HepG2 (cell line): ENCODE data around the gene LCN2. TPM values are rescaled to one million over a fixed set of nuclear protein-coding genes. Genes with fewer than 3 reads are reported as not detected.

Experiments used
- ATAC-seq: fragments of 200-7000 bp; cut with Tn5 transposase; 3 replicates; pipeline ENCODE4 v1.9.1; 2020; ENCODE audit warnings: mild to moderate bottlenecking, moderate library complexity
- BruUV-seq: library from RNA; stranded (reverse); fragments of 400-500 nt; replicated peaks from 2 replicates; lab custom pipeline; 2021; lab: Mats Ljungman, UMichigan
- CTCF ChIA-PET: fragments of 300-600 bp; formaldehyde crosslinking; extraction: SDS; loops from one replicate; lab custom pipeline; 2021; ENCODE audit warnings: low total read pairs, inconsistent platforms, low intra/inter-chr PET ratio; lab: Yijun Ruan, JAX
- POLR2A ChIA-PET: fragments of 350-600 bp; sonication (Branson Sonifier 250); formaldehyde crosslinking; loops from one replicate; lab custom pipeline; 2020; ENCODE audit warnings: antibody characterized with exemption, inconsistent platforms; lab: Yijun Ruan, JAX
- DNase-seq: peaks from one replicate; pipeline ENCODE4 v3.0.0-alpha.2; 2015; ENCODE audit warnings: low spot score
- FAIRE-seq: peaks from 3 replicates; lab custom pipeline; 2011; peaks lifted over from hg19 to GRCh38; lab: Jason Lieb, UNC
- H2AFZ ChIP-seq: one replicate; pipeline ENCODE4 v1.6.1; 2011; ENCODE audit warnings: low read length, inconsistent platforms
- H3K27ac ChIP-seq: fragments of 300-600 bp; 3 replicates; pipeline ENCODE4 v1.8.0; 2011; ENCODE audit warnings: mixed run types, mild to moderate bottlenecking, mixed read lengths, low read length, inconsistent platforms; ENCODE audit not compliant: insufficient read depth; ENCODE audit errors: extremely low read length
- H3K27me3 ChIP-seq, 2 experiments: fragments of 200-600 bp in 1 of 2; 2 replicates in 1 of 2; 3 replicates in 1 of 2; pipeline versions ENCODE4 v1.6.0 to v1.8.0; 2011; ENCODE audit warnings: low read length in 2 of 2, mild to moderate bottlenecking in 2 of 2, moderate library complexity in 2 of 2, inconsistent platforms in 1 of 2; ENCODE audit not compliant: insufficient read depth in 2 of 2, control insufficient read depth in 1 of 2
- H3K36me3 ChIP-seq, 2 experiments: fragments of 200-600 bp in 1 of 2; replicated peaks in 1 of 2; 2 replicates in 1 of 2; 3 replicates in 1 of 2; pipeline versions ENCODE4 v1.5.1 to v1.8.0; 2011; ENCODE audit warnings: low read length in 2 of 2, inconsistent platforms in 1 of 2; ENCODE audit not compliant: insufficient read depth in 2 of 2, control insufficient read depth in 1 of 2
- H3K4me1 ChIP-seq: 2 replicates; pipeline ENCODE4 v1.5.1; 2012; ENCODE audit warnings: low read length, inconsistent platforms; ENCODE audit not compliant: insufficient read depth
- H3K4me2 ChIP-seq: 2 replicates; pipeline ENCODE4 v1.6.0; 2011; ENCODE audit warnings: low read depth, low read length, inconsistent platforms
- H3K4me3 ChIP-seq, 3 experiments: fragments of 200-600 bp in 1 of 3; sonication (generic), shearing (Covaris generic) in 1 of 3; replicated peaks in 1 of 3; 2 replicates each; pipeline ENCODE4 v1.5.1; 2011 to 2016; ENCODE audit warnings: low read length in 3 of 3, inconsistent platforms in 2 of 3, low read depth in 2 of 3, mild to moderate bottlenecking in 2 of 3, control low read depth in 1 of 3, mixed read lengths in 1 of 3; ENCODE audit not compliant: insufficient read depth in 1 of 3
- H3K79me2 ChIP-seq: one replicate; pipeline ENCODE4 v1.6.1; 2011; ENCODE audit warnings: low read length, inconsistent platforms; ENCODE audit not compliant: insufficient read depth
- H3K9ac ChIP-seq: 2 replicates; pipeline ENCODE4 v1.6.0; 2011; ENCODE audit warnings: mild to moderate bottlenecking, low read depth, low read length, inconsistent platforms; ENCODE audit not compliant: insufficient read depth
- H3K9me3 ChIP-seq: 2 replicates; pipeline ENCODE4 v1.5.1; 2012; ENCODE audit warnings: mild to moderate bottlenecking, low read length
- H4K20me1 ChIP-seq: 2 replicates; pipeline ENCODE4 v1.6.0; 2011; ENCODE audit warnings: inconsistent platforms, mild to moderate bottlenecking, low read length, moderate library complexity; ENCODE audit not compliant: insufficient read depth
- CENPX ChIP-seq: sonication (generic); formaldehyde crosslinking; IDR thresholded peaks from 2 replicates; pipeline ENCODE4 v1.9.0; 2021; ENCODE audit warnings: mild to moderate bottlenecking, missing genetic modification reagents, moderate library complexity
- FOXP4 ChIP-seq: sonication (generic); formaldehyde crosslinking; IDR thresholded peaks from 2 replicates; pipeline ENCODE4 v1.4.0; 2020; ENCODE audit warnings: missing genetic modification reagents
- KMT2A ChIP-seq: sonication (generic); formaldehyde crosslinking; IDR thresholded peaks from 2 replicates; pipeline ENCODE4 v1.4.0; 2020; ENCODE audit warnings: missing genetic modification reagents
- MATR3 ChIP-seq: sonication (generic); formaldehyde crosslinking; IDR thresholded peaks from 2 replicates; pipeline ENCODE4 v1.4.0; 2020; ENCODE audit warnings: missing genetic modification reagents
- MLXIP ChIP-seq: sonication (generic); formaldehyde crosslinking; IDR thresholded peaks from 2 replicates; pipeline ENCODE4 v1.9.0; 2021; ENCODE audit warnings: missing genetic modification reagents, borderline replicate concordance
- STAT6 ChIP-seq: sonication (generic); formaldehyde crosslinking; IDR thresholded peaks from 2 replicates; pipeline ENCODE4 v1.4.0; 2020; ENCODE audit warnings: missing genetic modification reagents, mild to moderate bottlenecking, borderline replicate concordance
- TBL1XR1 ChIP-seq: fragments of 150-350 bp; IDR thresholded peaks from 2 replicates; pipeline ENCODE4 v1.6.1; 2014; ENCODE audit warnings: borderline replicate concordance, low read length; ENCODE audit not compliant: partially characterized antibody
- ZBTB8A ChIP-seq: sonication (generic); formaldehyde crosslinking; IDR thresholded peaks from 2 replicates; pipeline ENCODE4 v1.4.0; 2020; ENCODE audit warnings: mild to moderate bottlenecking, low read depth, missing genetic modification reagents, borderline replicate concordance
- ZNF292 ChIP-seq: sonication (generic); formaldehyde crosslinking; IDR thresholded peaks from 2 replicates; pipeline ENCODE4 v1.8.1; 2022; ENCODE audit warnings: mild to moderate bottlenecking, low read depth, missing genetic modification reagents, borderline replicate concordance
- WGBS: methylation state at CpG from one replicate; pipeline ENCODE4 v1.1.6; 2017; ENCODE audit warnings: low lambda C conversion rate; 5-methylcytosine and 5-hydroxymethylcytosine counted together
- in situ Hi-C: cut with HindIII; loops from 2 replicates; pipeline ENCODE4 v1.10.0; 2017; ENCODE audit warnings: low pct_unique_long_range_greater_than_20kb; ENCODE audit not compliant: extremely low pct_ligation_motif_present
- intact Hi-C: fragments of 100-400 bp; cut with micrococcal nuclease; formaldehyde crosslinking; loops from one replicate; pipeline ENCODE4 v1.10.0; 2022; ENCODE audit not compliant: unreplicated experiment
- polyA plus RNA-seq, 8 experiments: library from polyadenylated mRNA; depleted of rRNA in 3 of 8; stranded (reverse) in 7 of 8; unstranded in 1 of 8; fragments of >200 nt; fragmentation: Illumina TruSeq in 4 of 8; extraction: Trizol in 4 of 8; gene quantifications; 2 replicates each; pipeline versions ENCODE4 v1.2.1 to v1.2.3, GENCODE V29; 2011 to 2016; ENCODE audit warnings: low read depth in 4 of 8, missing spikeins in 1 of 8, mixed read lengths in 1 of 8; ENCODE audit not compliant: insufficient read depth in 1 of 8
- total RNA-seq, 5 experiments: library from RNA; depleted of rRNA; stranded (reverse); fragments of >200 nt; fragmentation: Illumina TruSeq; extraction: Trizol; gene quantifications; 2 replicates each; pipeline ENCODE4 v1.2.3, GENCODE V29; 2016; ENCODE audit warnings: low read depth in 1 of 5

LCN2 gene
- total and polyA plus RNA-seq, 2 of the 13 experiments (the other 11 are each of a cell fraction or from before 2014, with no cell fraction given), result 0.38 to 1.4 TPM

- no peak for TF ChIP-seq ZBTB8A (CRISPR knock-in tag)
Measured at GRCh38 chr9:128116104-128117083, 32.9 kb upstream of the LCN2 start (continued).

GRCh38 chr9:128117613-128118471 is 31.4 kb upstream of the LCN2 start:
- in situ Hi-C loops (no loop called here), intact Hi-C loops (loop anchor here (1.0 to 10.0 kb wide), 2 partner anchors 9 to 173 kb away; partner anchors contain the start of gene PTGES2)
- Histone ChIP-seq H3K79me2 (no peaks in the 10 kb centered on the region), H3K9ac (peak overlapping the region; percentile 37; the same call in 1 of the 2 replicates), H3K27me3 (no peaks in the 10 kb centered on the region), H4K20me1 (no peaks in the 10 kb centered on the region), H3K36me3 (peaks cover 2 to 20% of the 10 kb centered on the region in 2 experiments; a peak in 3 of 5 replicates), H3K4me3 (peak overlapping the region in 1 of 3 experiments; percentile 27; a peak in 1 of 6 replicates), H2AFZ (no peak overlapping the region), H3K4me1 (peaks cover 55% of the 10 kb centered on the region), H3K4me2 (peak overlapping the region; percentile 61), H3K9me3 (no peaks in the 10 kb centered on the region), H3K27ac (peak overlapping the region; percentile 18)
- DNase-seq (peak; percentile 78), FAIRE-seq (peak; percentile 90), ATAC-seq (peak; percentile 52)
- POLR2A ChIA-PET, result interaction anchor here (0.6 to 1.8 kb wide), 6 partner anchors 11 to 83 kb away, joined by 3 to 6 read pairs (median 4); no protein-coding TSS in a partner anchor
- BruUV-seq, result no TSS peak
- WGBS, result 21% methylated on average over 25 of the region's 27 CpGs
- CTCF ChIA-PET, result interaction anchor here (0.6 to 1.8 kb wide), 12 partner anchors 9 to 331 kb away, joined by 3 to 14 read pairs (median 4); partner anchors contain the start of genes PTGES2 and SLC25A25
- TF ChIP-seq CENPX (CRISPR knock-in tag), result no peak
- TF ChIP-seq TBL1XR1, result peak; percentile 71
- TF ChIP-seq FOXP4 (CRISPR knock-in tag), result 0 out of 2 replicates have a peak, but pooled peaks have one; percentile 28
- no peak for TF ChIP-seq ZNF292
- peak; percentile 55; the same call in 1 of the 2 replicates for TF ChIP-seq KMT2A
- no peak for TF ChIP-seq MLXIP (CRISPR knock-in tag)
- no peak for TF ChIP-seq STAT6
- no peak for TF ChIP-seq MATR3 (CRISPR knock-in tag)
